ENCODE measurements around the gene MACROD2. TPM values are rescaled to one million over a fixed set of nuclear protein-coding genes. Genes with fewer than 3 reads are reported as not detected.

Gene MACROD2
- total RNA-seq, 1 experiment from 2014 or later, result 3.1 TPM

- no peaks in the 10 kb centered on the region for H3K27me3 Mint-ChIP-seq (ENCODE audit: insufficient read depth, unreplicated experiment)
- no peaks in the 10 kb centered on the region for H3K36me3 Mint-ChIP-seq (ENCODE audit: insufficient read depth, unreplicated experiment)
- no TSS peak for BruUV-seq (replicated peaks)
- ChIA-PET CTCF (interaction anchor here (0.5 to 1.1 kb wide), 4 partner anchors 16 to 108 kb away, joined by 3 to 8 read pairs (median 3); no protein-coding TSS in a partner anchor), POLR2A (interaction anchor here (0.9 to 1.8 kb wide), 4 partner anchors 12 to 96 kb away, joined by 3 to 6 read pairs (median 4); no protein-coding TSS in a partner anchor)
- no peak for TF ChIP-seq CTCF (IDR thresholded peaks at IDR 0.05; ENCODE audit: unreplicated experiment)
- intact Hi-C loops (cut with micrococcal nuclease), result no loop called here
- peaks cover 7% of the 10 kb centered on the region for H3K9me3 Mint-ChIP-seq (ENCODE audit: unreplicated experiment)
- H3K27ac Mint-ChIP-seq (ENCODE audit: low read depth, unreplicated experiment), result no peak overlapping the region
- H3K4me3 Mint-ChIP-seq (ENCODE audit: unreplicated experiment), result no peak overlapping the region
- H3K4me1 Mint-ChIP-seq (ENCODE audit: insufficient read depth, unreplicated experiment), result peaks cover 7% of the 10 kb centered on the region
- DNase-seq (ENCODE audit: unreplicated experiment), result peak; percentile 42
Measured at GRCh38 chr20:15831201-15831600, 1835.9 kb downstream of the MACROD2 start.

GRCh38 chr20:15832512-15832911, 1837.2 kb downstream of the MACROD2 start:
- Mint-ChIP-seq H3K27ac (ENCODE audit: low read depth, unreplicated experiment) (no peak overlapping the region), H3K9me3 (ENCODE audit: unreplicated experiment) (peaks cover 7% of the 10 kb centered on the region), H3K36me3 (ENCODE audit: insufficient read depth, unreplicated experiment) (no peaks in the 10 kb centered on the region), H3K4me1 (ENCODE audit: insufficient read depth, unreplicated experiment) (peaks cover 7% of the 10 kb centered on the region), H3K4me3 (ENCODE audit: unreplicated experiment) (no peak overlapping the region), H3K27me3 (ENCODE audit: insufficient read depth, unreplicated experiment) (no peaks in the 10 kb centered on the region)
- intact Hi-C loops (cut with micrococcal nuclease), result no loop called here
- CTCF ChIA-PET, result interaction anchor here (0.6 to 1.1 kb wide), 3 partner anchors 99 to 856 kb away, joined by 3 read pairs; no protein-coding TSS in a partner anchor
- POLR2A ChIA-PET, result interaction anchor here (0.7 kb wide), 1 partner anchor 29 kb away, joined by 3 read pairs; no protein-coding TSS in a partner anchor
- no peak for DNase-seq (ENCODE audit: unreplicated experiment)
- BruUV-seq (replicated peaks), result no TSS peak
- TF ChIP-seq CTCF (IDR thresholded peaks at IDR 0.05; ENCODE audit: unreplicated experiment), result no peak

GRCh38 chr20:15834857-15835256, 1839.5 kb downstream of the MACROD2 start:
- intact Hi-C loops (cut with micrococcal nuclease), result no loop called here
- no peaks in the 10 kb centered on the region for H3K27me3 Mint-ChIP-seq (ENCODE audit: insufficient read depth, unreplicated experiment)
- POLR2A ChIA-PET, result no interaction called here
- no peak overlapping the region for H3K27ac Mint-ChIP-seq (ENCODE audit: low read depth, unreplicated experiment)
- BruUV-seq (replicated peaks), result no TSS peak
- TF ChIP-seq CTCF (IDR thresholded peaks at IDR 0.05; ENCODE audit: unreplicated experiment), result no peak
- H3K4me1 Mint-ChIP-seq (ENCODE audit: insufficient read depth, unreplicated experiment), result peaks cover 7% of the 10 kb centered on the region
- CTCF ChIA-PET, result interaction anchor here (0.5 to 0.7 kb wide), 2 partner anchors 90 to 576 kb away, joined by 3 to 6 read pairs; no protein-coding TSS in a partner anchor
- peaks cover 2% of the 10 kb centered on the region for H3K9me3 Mint-ChIP-seq (ENCODE audit: unreplicated experiment)
- H3K4me3 Mint-ChIP-seq (ENCODE audit: unreplicated experiment), result no peak overlapping the region
- no peaks in the 10 kb centered on the region for H3K36me3 Mint-ChIP-seq (ENCODE audit: insufficient read depth, unreplicated experiment)
- peak; percentile 44 for DNase-seq (ENCODE audit: unreplicated experiment)

GRCh38 chr20:15835811-15836210, 1840.5 kb downstream of the MACROD2 start:
- H3K27ac Mint-ChIP-seq (ENCODE audit: low read depth, unreplicated experiment), result no peak overlapping the region
- no peak overlapping the region for H3K4me3 Mint-ChIP-seq (ENCODE audit: unreplicated experiment)
- no peak for DNase-seq (ENCODE audit: unreplicated experiment)
- H3K4me1 Mint-ChIP-seq (ENCODE audit: insufficient read depth, unreplicated experiment), result peaks cover 7% of the 10 kb centered on the region
- ChIA-PET CTCF (interaction anchor here (0.5 kb wide), 1 partner anchor 21 kb away, joined by 5 read pairs; no protein-coding TSS in a partner anchor), POLR2A (interaction anchor here (1.0 kb wide), 1 partner anchor 61 kb away, joined by 3 read pairs; no protein-coding TSS in a partner anchor)
- H3K9me3 Mint-ChIP-seq (ENCODE audit: unreplicated experiment), result no peaks in the 10 kb centered on the region
- no peaks in the 10 kb centered on the region for H3K36me3 Mint-ChIP-seq (ENCODE audit: insufficient read depth, unreplicated experiment)
- no peaks in the 10 kb centered on the region for H3K27me3 Mint-ChIP-seq (ENCODE audit: insufficient read depth, unreplicated experiment)
- BruUV-seq (replicated peaks), result no TSS peak
- intact Hi-C loops (cut with micrococcal nuclease), result no loop called here
- no peak for TF ChIP-seq CTCF (IDR thresholded peaks at IDR 0.05; ENCODE audit: unreplicated experiment)

Data from MCF 10A (cell line).